HS-27A (cell line): ENCODE measurements around the gene UGT1A4.

Source experiments
- DNase-seq: peaks from one replicate; pipeline ENCODE4 v3.0.0-alpha.2; 2012; ENCODE audit warnings: low read depth, missing footprints

The UGT1A4 gene

DNA sequence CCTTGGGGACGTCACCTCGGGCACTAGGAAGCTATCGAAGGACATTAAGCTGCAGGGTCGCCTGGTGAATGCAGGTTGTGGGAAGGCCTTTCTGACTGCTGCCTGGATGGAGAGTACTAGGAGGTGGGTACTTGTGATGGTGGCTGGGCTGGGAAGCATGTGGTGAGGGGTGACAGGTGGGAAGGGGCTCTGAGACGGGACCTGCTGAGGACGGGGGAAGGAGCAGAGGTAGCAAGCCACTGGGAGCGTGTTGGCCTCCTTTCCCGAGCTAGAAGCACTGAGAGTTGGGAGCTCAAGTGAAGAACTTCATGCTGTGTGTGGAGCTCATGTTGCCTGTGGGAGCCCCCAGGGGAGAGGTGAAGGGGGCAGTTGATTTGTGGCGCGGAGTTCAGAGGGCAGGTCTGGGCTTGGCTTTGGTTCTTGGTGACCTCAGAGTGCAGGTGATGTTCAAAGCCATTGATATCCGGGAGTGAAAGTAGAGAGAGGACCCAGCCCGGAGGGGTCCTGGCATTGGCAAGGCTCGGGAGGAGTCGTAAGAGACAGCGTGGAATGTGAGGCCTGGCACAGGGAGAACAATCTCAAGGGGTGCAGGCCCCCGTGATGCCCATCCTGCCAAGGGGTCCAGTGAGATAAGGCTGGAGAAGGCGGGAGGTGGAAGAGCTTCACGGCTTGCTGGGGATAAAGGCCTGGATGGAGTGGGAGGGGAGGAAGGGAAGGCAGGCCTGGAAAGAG lies 72.8 kb downstream of the UGT1A4 start:
- DNase-seq = no peak

DNA sequence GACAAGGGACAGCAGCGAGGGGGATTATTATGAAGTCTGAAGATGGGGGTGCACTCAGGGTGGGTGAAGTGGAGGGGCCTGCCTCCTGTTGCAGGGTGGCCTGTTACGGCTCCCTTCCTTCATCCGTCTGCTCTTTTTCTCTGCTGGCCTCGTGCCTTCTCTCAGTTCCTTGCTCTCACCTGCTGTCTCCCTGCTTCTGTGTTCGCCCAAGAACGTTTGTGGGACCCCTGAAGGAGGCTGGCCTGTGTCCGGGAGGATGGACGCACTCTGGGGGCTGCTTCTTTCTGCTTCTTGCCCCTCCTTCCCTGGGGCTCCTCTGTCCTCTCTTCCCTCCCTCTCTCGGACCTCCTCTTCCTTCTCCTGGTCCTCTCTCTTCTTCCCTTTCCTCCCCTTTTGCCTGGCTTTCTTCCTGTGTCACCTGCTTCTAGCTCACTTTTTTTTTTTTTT lies 73.4 kb downstream of the UGT1A4 start:
- no peak for DNase-seq

DNA sequence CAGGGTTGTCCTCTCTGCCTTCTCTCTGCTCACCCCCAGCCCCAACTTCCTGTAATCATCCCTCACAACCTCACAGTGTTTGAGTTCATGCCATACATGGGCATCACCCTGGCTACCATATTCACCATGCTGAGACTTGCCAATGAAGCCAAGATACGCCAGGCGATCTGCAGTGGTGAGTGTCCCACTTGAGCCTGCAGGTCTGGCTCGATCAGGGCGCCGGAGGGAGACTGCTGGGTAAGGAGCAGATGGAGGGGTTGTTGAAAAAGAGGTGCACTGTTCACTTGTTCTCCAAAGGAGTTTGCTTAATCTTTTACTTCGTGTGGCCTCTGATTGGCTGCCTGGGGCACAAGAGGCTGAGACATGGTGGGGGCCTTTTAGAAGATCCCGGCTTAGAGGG lies 74.2 kb downstream of the UGT1A4 start:
- no peak for DNase-seq

DNA sequence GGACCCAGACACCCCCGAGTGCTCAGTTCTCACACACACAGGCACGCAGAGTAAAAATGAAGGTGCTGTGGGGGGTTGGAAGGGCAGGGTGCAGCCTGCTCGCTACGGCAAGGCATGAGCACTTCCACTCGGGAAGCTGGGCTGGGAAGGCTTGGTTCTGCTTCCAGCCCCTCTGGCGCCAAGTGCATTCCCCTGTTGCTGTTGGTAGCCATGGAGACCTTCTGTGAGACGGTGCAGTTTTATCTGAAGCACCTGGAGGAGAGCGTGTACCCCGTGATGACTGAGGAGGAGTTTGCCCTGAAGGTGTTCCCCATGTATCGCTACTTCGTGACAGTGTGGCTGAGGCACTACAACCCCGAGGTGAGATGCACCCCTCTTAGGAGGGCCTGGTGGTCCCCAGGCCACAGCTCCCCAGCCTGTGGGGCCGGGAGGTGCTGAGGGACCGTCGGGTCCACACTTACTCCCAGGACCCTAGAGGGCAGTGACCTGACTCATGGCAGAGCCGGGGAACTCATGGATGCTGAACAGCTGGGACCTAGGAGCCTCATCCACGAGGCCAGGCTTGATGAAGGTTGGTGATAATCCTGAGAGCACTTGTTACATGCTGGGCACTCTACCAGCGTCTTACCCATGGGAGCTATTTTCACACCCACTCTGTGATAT lies 75.1 kb downstream of the UGT1A4 start:
- DNase-seq = no peak

DNA sequence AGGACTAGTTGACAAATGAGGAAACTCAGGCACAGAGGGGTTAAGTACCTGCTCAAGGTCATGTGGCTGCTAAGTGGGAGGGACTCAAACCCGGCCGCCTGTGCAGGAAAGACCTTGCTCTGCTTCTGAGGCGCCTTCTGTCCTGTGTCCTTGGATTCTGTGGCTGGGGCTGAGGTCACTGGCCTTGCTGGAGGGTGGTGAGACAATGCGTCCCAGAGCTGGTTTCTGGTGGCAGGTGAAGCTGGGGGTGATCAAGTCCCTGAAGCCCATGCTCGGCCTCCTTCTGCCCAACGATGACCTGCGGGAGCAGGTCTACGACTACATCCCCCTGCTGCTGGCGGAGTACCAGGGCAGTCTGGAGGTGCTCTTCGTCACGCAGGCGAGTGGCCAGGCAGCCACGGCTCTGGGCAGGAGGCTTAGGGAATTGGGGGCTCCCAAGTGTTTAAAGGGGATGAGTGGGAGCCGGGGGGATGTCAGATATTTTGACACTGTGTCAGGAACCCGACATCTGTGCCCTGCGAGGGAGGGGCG lies 75.7 kb downstream of the UGT1A4 start:
- no peak for DNase-seq

DNA sequence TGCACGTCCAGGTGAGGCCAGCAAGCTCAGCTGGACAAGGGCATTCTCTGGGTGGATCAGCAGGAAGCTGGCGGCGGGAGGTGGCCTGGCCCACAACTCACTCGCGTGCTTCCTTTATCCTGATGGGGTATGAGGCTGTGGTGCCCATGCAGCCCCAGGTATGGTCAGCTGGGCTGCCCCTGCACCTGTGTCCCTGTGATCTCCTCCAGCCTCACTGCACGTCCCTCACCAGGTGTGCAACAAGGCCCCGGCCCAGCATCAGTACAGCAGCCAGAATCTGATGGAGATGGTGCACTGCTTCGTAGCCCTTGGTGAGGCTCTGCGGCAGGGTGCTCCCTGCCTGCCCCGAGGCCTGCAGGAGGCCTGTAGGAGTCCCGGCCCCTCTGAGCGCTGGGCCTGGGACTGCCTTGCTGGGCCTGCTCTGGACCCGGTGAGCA lies 77.2 kb downstream of the UGT1A4 start:
- DNase-seq = no peak

DNA sequence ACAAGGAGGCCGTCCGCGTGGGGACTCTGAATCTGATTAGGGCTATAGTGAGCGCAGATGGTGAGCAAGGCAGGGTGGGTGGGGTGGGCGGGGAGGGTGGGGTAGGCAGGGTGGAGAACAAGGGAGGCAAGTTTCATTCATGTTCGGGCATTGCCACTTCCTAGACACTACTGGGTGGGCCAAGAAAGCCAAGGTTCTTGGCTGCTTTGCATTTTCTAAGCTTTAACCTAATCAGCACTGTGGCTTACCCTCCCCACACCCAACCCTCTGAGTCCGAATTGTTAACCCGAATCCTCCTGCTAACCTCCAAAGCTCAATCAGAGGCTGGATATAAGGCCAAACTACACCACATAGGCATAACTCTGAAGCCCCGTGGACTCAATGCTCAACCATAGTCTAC lies 77.7 kb downstream of the UGT1A4 start:
- DNase-seq = no peak

DNA sequence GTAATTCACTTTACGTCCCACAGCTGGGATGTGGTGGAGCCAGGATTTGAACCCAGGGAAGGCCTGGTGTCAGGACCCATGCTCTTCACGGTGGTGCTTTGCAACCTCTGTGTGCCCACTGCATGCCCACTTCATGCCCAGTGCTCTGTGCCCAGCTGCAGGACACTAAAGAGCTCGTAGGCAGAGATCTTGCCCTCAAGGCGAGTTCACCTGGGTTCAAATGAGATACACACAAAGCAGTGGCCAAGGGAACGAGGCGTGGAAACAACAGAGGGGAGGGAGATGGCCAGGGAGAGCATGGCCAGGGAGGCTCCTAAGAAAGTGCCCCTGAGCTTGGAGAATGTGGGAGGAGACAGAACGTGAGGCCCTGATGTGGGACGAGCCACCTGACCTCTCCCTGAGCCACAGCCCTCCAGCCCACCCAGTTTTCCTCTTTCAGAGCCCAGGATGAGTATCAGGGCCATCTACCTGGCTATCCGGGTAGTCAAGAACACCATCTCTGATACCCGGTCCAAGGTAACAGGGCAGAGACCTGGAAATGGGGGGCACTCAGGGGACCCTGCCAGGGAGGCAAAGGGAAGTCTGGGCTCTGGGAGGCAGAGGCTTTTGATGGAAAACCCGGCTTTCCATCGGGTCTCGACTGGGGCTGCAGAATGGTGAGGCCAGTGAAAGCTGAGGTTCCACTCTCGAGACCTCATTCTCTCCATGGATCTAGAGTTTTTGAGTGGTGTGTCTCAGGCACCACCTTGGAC lies 80.0 kb downstream of the UGT1A4 start:
- no peak for DNase-seq

DNA sequence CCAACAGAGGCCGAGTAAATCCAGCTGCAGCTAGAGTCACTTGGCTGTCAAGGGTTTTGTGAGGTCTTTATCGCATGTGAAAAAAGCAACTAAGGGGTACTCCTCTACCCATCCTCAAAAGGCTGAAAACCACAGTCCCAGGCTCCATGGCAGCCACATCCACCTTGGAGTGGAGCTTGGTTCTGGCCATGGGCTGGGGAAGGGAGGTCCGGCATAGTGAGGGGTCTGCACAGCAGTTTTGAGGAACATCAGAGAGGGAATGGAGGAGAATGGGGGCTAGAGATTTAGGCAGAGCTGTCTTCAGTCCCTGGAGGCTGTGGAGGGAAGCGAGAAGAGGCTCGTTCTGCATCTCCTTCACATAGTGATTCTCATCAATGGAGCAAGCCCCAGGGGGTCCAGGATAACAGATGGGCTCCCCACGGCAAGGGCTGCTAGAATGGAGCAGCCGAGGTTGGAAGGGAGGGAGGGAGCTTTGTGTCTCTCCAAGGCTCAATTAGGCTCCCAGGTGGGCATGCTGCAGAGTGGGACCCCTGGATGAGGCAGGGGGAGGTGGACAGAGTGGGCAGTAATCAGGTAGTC lies 80.6 kb downstream of the UGT1A4 start:
- DNase-seq = no peak

DNA sequence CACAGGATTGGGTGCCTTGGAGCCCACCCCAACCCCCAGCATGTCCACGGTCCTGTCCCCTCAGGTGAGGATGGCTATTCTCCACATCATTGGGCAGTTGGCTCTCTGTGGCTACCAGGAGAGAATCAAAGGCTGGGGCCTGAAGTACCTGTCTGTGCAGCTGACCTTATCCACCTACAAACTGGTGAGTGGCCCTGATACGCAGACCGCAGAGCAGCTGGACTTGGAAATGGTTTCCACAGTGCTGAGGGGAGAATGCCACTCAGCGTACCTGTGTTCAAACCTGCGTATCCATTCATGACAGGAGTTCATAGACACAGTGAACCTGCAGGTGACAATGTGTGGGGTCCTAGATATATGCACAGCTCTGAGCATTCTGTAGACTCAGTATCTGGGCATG lies 81.2 kb downstream of the UGT1A4 start:
- DNase-seq = no peak

DNA sequence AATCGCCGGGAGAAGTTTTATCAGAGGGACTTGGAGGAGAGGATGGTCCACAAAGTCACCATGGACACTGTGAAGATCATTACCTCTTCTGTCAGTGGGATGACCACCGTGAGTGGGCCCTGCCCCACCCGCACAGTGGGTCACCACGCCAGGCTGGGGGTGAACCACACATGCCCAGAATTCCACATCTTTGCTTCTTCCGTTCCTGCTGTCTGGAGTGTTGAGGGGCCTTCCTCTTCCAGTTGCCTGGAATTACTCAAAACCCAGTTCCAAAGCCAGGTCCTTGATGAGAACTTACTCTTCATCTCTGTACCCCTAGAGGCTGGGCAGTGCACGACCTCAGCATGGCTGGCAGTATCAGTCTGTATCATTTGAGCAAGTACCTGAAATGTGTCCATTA lies 81.7 kb downstream of the UGT1A4 start:
- no peak for DNase-seq

DNA sequence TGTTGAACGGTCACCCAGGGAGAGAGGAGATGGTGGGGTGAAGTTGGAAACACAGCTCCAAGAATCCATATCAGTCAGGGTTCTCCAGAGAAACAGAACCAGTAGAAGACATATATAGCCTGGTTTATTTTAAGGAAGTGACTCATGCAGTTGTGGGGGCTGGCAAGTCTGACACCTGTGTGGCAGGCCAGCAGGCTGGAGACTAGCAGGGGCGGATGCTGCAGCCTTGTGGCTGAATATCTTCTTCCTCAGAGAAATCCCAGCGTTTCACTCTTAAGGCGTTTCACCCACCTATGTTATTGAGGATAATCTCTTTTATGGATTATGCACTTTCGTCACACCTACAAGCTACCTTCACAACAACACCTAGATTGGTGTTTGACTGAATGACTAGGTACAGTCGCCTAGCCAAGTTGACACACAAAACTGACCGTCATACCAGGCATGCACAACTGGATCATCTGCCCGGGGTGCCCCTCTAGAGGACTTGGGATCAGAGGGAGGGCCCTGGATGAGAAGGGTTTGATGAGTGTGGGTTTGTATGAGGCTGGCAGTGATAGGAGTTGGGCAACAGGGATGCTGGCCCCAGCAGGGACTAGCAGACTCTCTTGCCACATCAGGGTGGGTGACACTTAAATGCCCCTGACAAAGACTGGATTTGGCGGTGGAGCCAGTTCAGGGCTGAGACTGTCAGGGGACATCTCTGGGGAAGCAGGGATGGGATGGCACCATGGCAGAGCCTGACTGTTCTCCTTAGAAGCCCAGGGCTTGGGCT lies 83.0 kb downstream of the UGT1A4 start:
- DNase-seq = no peak

DNA sequence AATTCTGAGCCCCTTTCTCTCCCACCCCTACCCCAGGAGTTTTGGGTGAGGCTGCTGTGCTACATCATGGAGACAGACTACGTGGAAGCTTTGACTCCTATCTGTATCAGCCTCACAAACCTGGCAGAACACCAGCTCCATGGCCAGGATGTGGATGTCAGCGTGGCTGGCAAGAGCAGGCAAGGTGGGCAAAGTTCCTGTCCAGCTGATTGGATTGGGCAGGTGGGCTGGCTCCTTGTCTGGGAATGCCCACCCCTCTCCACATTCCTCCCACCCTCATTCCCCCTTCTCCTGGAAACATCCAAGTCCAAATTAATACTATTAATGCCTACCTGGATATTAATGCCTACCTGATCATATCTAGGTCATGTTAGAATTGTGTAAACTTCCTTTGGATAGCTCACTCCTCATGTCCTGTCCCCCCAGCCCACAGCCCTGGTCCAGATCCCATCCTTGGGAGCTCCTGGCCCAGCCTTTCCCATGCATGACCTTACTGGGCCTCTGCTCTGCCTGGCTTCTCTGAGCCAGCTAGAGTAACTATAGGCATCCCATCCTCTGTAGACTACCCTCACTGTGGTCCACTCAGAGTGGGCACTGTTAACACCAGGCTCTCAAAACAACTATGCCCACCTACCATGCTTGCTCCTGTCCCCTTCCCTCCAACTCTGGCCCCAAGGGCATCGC lies 83.7 kb downstream of the UGT1A4 start:
- no peak for DNase-seq

DNA sequence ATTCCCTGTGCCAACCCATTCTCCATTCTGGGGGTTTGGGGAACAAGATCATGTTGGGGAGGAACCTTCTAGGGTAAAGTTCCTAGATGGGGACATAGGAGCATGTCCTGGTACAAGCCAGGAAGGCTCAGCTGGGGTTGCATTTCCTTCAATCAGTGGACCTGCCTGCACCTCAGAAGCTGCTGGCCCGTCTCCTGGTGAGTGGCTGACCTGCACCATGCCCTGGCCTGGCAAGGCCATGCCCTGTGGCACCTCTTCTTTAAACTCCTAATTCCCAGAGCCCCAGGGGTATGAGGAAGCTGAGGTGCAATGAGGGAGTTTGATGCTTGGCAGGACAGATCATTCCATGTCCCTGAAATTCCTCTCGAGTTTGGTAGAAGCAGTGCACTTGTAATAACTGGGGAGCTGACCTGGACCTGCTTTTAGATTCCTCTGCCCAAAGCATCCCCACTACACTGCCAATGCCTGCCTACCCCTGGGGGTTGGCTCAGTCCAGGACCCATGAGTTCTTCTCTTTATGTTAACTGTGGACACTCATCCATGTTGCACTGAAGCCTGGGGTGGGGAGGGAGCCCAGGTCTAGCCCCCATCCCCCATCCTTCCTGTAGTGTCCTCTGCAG lies 84.9 kb downstream of the UGT1A4 start:
- DNase-seq = no peak

DNA sequence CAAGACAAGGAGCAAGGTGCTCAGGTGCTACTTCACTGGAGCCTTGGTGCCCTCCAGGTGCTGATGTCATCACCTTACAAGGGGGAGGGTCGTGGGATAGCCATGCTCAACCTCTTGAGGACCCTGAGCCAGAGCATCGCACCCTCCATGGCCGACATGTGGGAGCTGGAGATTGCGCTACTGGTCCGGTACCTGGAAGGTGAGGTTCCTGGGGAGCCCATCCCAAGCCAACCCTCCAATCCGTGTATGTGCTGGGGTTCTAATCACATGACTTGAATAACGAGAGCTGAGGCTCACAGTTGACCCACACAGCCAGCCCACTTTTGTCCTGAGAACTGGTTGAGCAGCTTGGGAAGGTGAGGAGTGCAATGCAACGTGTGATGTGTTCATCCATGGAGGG lies 85.5 kb downstream of the UGT1A4 start:
- DNase-seq = no peak

DNA sequence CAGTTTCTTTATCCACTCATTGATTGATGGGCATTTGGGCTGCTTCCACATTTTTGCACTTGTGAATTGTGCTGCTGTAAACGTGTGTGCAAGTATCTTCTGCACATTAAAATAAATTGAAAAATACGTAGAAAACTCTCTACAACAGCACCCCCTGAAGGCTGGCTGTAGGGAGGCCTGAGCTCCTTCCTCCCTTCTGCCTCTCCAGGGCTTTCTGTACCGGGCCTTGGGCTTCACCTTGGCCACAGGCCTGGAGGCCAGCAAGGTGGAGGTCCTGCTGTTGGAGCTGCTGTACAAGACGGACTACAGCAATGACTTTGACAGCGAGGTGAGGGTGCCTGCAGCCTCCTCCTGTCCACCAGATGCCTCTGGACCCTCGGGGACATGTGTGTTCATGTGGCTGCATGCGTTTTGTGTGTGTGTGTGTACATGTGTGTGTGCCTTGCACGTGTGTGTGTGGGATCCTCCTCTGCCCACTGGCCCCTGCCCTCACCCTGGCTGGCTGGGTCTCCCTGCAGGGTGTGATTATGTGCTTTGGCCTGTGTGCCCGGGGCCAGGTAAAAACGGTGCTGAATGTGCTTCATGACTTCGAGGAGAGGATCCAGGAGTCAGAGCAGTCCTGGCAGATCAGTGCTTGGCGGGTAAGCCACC lies 88.8 kb downstream of the UGT1A4 start:
- DNase-seq = no peak

DNA sequence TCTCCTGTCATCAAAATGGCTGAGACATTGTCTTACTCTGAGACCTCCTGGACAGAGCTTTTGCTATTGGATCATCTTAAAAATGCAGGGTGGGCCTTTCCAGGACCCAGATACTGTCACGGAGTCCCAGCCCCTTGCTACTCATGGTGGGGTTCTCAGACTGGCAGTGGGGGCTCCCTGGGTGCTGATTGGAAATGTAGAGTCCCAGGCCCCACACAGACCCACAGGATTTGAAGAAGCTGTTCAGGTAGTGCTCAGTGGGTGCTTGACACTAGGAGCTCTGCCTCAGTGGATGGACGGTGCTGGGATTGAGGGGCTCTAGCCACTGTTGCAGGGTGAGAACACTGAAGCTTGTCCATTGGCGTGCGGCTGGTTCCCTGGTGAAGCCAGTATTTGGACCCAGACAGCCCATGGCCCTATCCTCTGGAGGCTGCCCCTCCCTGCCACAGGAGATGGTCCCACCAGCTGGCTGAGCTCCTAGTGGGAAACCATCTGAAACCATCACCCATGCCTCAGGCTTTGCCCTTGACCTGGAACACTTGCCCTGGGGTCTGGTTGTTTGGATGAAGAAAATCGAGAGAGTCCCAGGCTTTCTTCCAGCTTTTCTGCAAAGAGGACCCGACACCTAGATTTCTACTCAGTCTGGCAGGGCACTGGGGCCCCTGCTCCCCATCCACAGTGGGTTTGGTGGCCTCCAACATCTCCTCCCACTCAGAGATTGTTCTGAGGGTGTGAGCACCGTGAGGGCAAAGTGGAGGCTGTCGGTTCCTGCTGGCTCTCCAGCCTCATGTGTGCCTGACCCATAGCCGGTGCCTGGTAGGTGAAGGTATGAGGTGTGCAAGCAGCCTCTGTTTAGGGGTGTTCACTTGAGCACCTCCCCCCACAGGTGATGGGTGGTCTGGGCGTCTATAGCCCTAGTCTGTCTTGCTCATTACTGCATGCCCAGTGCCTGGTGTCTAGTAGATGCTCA lies 89.7 kb downstream of the UGT1A4 start:
- DNase-seq = no peak

DNA sequence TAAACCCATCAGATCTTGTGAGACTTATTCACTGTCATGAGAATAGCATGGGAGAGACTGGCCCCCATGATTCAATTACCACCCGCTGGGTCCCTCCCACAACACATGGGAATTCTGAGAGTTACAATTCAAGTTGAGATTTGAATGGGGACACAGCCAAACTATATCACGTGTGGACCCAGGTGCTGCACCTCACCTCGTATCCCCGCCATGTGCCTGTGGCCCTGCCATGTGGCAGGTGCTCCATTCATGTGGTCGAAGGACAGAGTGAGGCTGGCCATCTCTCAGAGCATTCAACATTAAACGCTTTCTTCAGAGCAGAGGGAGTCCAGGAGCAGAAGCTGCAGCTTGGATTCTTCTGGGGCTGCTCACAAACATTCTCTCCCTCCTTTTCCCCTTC lies 91.8 kb downstream of the UGT1A4 start:
- no peak for DNase-seq

DNA sequence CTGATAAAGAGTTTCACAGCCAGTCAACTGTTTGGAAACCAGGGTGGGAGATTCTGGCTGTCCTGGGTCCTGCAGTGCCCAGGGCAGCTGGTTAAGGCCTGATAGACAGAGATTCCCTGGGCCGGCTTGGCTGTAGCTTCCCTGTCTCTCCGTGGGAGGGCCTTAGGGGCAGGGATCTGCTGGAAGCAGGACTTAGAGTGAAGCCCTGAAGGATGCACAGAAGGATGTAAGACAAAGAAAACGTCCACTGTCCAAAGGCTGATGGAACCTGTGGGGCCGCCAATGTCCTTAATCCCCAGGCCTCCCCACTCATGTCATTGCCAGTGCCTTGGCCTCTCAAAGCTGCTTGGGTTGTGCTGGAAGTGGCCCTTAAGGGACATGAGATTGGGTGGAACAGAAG lies 92.6 kb downstream of the UGT1A4 start:
- no peak for DNase-seq
